Embryonic facial prominence (tissue), 1 donor: Measurements from ENCODE around the gene ANKRD36B.
A peak's percentile ranks its signal among the peaks of the same experiment; 100 is the strongest.
"Not testable (repeated sequence)": the region's sequence is repeated elsewhere in the genome, so short reads cannot be mapped to it uniquely, and the experiment has no call there.

Source experiments
- DNase-seq: peaks from one replicate; pipeline ENCODE4 v3.0.0-alpha.2; 2016; ENCODE audit errors: extremely low spot score

Gene ANKRD36B

DNA sequence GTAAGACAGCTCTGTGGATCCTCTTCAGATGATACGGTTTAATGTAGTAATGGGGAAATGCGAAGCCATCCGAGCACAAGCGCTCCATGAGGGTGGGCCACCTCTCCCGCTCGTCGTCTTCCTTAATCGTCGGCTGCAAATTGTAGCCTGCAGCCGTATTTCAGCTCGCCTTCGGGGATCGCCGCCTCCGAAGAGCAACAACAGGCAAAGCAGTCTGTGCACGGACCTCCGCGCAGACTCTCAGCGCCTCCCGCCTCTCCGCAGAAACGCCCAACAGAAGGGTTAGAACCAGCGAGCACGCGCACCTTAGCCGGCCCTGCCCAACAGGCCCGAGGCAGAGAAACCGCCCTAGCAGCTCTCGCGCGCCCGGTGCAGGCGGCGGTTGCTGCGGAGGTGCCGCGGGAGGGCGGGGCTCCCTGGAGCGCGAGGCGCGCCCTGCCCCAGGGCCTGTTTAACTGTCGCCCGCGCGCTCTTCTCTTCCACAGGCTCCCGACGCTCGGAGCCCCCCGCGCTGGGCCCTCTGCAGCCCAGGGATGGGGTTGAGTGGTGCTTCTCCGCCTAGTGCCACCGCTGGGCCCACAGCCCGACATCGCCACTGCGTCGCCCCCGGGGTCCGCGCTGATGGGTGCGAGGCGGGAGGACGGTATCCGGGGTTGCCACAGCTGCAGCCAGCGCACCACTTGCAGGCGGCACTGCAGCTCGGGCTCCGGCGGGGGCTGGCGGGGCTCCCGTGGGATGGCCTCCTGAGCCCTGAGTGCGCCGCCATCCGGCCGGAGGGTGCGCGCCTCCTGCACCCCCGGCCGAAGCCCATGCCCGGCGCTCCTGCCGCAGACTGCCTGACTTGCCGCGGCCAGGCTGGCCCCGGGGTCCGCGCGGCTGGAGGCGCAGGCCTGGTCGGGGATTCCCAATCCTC lies at the start of gene ANKRD36B:
TSS of gene ANKRD36B (minus strand) at position 280 of the 913 bp plus-strand sequence. CDS start at position 88, 192 bp downstream.
- peak; percentile 7 for DNase-seq

DNA sequence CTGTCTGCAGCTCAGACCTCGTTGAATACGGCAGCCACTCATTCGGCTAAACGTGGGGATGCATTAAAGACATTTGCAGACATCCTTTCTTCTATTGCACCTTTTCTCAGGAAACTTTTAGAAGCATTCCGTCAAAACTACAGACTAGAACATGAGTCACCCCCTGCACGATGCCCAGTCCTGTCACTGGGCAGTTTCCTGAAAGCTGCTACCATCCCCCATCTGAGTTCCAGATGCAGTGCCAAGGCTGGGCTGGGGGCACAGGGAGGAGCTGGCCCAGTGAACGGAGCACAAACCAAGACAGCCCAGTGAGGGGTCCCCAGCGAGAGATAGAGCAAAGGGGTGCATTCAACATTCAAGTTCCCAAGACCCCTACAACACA lies 36.4 kb upstream of the ANKRD36B start:
- not testable (repeated sequence) for DNase-seq

DNA sequence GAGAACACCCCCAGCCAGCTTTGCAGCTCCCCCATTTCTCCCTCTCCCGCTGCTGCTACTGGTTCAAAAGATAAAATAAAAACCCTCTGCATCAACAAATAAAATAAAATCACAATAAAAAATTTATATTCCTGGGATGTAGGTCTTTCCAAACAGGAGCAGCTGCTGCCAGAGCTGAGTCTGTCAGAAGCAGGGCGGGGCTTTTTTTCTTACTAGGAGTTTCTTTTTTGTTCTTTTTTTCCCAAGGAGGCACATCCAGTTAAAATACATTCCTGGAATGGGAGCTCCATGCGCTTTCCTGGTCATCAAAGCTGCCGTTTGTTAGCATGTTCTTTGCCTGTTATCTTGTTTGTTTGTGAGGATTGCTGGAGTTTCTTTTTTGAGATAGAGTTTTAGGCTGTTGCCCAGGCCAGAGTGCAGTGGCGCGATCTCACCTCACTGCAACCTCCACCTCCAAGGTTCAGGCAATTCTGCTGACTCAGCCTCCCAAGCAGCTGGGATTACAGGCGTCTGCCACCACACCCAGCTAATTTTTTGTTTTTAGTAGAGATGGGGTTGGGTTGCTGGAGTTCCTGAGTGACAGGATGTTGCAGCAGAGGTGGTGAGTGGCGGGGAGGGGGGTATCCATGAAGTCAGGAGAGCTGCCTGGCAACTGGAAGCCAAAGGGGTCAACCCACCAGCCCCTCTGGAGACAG lies 35.8 kb upstream of the ANKRD36B start:
- not testable (repeated sequence) for DNase-seq

DNA sequence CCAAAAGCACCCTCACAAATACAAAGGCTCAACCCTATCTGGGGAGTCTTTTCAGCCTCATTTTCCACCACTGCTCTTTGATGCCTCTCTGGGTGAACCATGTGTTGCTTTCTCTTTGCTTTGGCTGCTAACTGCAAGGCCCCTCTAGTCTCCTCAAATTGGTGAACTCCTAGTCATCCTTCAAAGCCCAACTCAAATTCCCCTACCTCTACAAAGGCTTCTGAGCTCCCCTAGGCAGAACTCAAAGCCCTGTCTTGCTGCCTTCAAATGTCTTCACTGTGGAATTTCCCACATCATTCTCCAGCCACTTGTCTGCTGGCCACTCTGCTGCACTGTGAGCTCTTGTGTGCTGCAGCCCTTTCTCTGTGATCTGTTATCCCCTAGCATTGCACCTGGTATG lies 33.3 kb upstream of the ANKRD36B start:
- DNase-seq = not testable (repeated sequence)

DNA sequence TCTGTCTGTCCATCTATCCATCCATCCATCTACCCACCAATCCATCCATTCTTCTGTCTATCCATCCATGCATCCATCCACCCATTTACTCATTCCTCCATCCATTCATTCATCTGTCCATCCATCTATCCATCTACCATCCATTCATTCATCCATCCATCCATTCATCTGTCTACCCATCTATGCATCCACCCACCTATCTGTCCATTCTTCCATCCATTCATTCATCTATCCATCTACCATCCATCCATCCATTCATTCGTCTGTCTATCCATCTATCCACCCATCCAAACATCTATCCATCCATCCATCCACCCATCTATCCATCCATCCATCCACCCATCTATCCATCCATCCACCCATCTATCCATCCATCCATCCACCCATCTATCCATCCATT lies 30.8 kb upstream of the ANKRD36B start:
- not testable (repeated sequence) for DNase-seq

DNA sequence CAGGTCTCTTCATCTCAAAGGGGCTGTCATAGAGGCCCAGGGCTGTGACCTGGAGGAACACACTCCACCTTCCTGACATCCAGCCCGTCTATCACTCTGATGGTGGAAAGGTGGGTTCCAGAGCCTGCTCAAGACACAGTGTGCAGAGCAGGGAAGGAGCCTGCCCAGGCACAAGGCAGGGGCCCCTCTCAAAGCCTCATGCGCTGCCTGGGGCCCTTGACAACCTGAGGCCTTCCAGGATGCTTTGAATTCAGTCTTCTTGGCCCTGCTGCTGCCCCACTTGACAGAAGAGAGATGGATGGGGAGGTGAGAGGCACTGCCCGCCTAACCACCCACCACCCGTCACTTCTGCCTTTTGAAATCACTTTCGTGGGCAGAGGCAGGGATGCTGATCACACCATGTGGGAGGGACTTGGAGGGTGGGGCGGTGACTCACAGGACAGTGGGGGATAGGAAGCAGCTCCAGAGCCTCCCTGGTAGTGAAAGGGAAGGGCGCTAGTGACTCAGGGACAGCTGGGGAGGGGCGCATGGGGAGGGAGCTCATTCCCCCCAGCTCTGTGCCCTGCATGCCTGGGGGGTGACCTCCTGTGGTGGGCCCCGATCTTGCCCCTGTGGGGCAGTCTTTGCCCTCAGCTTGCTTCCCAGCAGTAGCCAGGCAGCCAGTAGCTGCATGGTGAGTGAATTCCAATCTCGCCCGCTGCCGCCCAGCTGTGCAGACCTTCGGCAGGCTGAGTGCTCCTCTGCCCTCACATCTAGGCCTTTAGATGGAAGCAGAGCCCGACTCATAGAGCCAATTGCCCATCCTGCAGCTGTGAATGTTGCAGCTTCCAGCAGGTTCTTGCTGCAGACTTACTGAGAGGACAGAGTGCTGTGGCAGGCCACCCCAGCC lies 29.5 kb upstream of the ANKRD36B start:
- DNase-seq = not testable (repeated sequence)

DNA sequence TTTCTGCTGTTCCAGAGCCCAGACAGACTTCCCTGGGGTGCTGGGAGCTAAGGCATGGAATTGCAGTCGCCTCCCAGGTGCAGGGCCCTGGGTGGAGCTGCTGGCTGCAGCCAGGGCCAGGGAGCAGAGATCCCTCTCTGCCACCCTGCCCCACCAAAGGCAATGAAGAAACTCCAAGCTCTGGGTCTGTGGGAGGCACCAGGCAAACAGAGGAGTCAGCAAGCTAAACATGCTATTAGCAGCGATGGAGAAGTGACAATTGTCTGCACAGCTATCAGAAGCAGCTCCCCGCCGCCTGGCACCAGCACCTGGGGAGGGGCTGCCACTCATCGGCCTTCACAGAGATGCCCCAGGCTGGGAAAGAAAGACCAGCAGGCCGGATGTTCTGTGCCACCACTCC lies 28.2 kb upstream of the ANKRD36B start:
- DNase-seq = no peak

DNA sequence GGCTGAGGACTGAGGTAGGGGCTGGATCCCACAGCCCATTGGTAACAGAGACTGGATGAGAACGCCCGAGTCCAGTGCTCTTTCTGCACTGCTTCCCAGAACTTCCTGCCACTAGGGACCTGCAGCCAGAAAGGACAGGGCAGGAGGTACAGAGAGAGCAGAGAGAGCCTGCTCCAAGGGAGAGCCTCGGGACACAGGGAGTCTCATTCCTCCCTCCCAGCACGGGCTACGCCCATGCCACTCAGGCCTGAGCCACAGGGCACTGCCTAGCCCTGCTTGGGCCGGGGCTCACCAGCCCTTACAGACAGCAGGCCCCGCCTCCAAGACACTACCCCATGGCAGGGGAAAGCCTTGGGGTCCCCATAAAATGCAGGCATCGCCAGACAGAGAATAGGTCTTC lies 26.1 kb upstream of the ANKRD36B start:
- not testable (repeated sequence) for DNase-seq

DNA sequence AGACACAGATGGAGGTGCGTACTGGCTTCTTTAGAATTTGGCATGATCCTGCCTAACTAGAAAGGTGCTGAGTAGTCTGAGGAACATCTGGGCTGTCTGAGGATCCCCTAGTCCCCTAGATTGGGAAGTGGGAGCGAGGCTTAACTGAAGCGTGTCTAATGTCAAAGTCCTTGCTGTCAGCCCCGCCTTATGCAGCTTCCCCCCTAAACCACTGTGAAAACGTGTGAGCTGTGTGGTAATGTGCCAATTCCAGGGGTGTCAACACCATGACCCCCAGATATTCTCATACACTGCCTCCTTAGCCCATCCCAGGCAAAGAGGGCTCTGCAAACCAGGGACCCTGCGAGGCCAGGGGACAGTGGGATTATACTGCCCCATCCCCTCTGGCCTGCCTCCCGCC lies 22.2 kb upstream of the ANKRD36B start:
- DNase-seq = not testable (repeated sequence)

DNA sequence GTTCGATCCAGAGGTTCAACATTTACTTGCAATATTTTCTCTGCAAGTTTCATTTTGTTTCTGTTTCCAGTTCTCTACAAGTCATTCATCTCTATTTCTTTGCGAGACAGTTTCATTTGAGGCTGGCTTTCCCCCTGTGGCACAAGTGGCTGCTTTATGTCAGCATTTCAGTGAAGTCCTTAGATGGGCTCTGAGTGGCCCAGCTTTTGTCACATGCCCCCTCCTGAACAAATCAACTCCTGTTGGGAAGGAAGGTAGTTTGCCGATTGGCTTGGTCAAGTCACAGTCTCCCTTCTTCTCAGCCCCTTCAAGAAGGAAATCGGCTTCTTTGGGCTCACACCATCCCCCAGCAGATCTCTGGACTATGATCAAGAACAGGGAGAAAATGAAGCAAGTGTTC lies 19.1 kb upstream of the ANKRD36B start:
- not testable (repeated sequence) for DNase-seq

DNA sequence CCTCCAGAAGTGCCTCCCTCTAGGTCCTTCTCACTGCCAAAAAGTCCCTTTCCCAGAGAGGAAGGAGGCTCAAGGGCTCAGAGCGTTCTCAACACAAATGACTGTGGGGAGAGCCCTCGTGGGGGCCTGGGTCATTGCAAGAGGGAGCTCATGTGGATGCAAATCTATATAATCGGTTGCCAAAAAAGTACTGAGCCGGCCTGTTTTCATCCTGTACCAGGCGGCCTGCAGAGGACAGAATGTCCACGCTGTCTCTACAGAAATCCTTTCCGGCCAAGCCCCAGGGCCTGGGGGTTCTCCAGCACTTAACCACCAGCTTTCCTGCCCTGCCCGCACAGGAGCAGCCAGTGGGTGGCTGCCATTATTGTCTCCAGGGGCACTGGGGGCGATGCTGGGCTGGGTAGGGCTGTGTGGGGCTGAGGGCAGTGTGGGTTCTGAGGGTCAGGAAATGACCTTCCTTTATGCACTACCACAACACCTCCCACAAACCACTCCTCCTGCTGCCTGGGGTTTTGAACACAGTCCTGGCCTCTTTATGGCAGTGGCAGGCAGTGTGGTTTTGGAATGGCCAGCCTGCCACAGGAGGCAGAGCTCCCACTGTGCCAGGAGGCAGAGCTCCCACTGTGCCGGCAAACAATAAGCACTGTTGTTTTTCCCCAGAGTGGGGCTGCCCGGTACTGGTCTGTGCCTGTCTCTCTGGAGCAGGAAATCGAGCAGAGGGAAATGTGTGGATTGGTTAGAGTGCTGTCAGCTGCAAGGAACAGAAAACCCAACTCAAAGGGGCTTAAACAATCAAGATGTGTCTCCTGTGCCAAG lies 16.1 kb upstream of the ANKRD36B start:
- DNase-seq = not testable (repeated sequence)

DNA sequence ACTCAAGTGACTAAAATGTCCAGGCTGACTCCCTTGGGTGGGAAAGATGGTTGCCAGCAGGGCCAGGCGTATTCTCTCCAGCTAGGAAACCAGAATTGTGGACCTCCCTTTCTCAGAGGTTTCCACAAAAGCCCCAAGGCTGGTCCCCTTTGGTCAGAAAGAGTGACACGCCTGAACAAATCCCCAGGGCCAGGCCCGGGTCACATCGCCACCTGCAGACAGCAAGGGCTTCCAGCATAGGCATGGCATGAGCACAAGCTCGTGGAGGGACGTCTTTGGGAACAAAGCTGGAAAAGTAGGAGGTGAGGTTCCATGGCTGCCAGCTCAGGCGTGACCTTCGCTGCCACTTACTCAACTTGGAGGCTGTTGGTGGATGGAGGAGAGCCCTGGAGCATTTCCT lies 15.4 kb upstream of the ANKRD36B start:
- not testable (repeated sequence) for DNase-seq

DNA sequence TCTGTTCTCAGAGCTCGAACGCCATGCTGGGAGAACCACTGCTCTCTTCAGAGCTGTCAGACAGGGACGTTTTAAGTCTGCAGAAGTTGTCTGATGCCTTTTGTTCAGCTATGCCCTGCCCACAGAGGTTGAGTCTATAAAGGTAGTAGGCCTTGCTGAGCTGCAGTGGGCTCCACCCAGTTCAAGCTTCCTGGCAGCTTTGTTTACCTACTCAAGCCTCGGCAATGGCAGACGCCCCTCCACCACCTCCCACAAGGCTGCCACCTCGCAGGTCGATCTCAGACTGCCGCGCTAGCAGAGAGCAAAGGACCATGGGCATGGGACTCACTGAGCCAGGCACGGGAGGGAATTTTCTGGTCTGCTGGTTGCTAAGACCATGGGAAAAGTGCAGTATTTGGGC lies 11.9 kb upstream of the ANKRD36B start:
- DNase-seq = not testable (repeated sequence)

DNA sequence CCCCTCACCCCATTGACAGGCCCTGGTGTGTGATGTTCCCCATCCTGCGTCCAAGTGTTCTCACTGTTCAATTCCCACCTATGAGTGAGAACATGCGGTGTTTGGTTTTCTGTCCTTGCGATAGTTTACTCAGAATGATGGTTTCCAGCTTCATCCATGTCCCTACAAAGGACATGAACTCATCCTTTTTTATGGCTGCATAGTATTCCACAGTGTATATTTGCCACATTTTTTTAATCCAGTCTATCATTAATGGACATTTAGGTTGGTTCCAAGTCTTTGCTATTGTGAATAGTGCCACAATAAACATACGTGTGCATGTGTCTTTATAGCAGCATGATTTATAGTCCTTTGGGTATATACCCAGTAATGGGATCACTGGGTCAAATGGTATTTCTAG lies 6.5 kb upstream of the ANKRD36B start:
- DNase-seq = not testable (repeated sequence)

DNA sequence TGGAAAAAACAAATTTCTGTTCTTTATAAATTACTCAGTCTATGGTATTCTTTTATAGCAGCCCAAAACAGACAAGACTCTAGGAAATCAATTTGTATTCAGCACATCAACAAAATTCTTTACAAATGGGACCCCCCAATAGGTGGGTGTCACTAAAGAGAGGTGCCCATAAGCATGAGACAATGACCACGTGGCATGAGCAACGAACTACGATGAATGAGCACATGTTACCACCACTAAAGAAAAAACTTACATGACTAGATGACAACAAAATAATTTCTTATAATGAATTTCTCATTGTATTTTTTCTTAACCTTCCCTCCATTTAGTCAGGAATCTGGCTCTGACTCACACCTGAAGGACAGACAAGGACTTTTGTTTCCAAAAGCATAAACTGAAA lies 3.8 kb upstream of the ANKRD36B start:
- DNase-seq = not testable (repeated sequence)

DNA sequence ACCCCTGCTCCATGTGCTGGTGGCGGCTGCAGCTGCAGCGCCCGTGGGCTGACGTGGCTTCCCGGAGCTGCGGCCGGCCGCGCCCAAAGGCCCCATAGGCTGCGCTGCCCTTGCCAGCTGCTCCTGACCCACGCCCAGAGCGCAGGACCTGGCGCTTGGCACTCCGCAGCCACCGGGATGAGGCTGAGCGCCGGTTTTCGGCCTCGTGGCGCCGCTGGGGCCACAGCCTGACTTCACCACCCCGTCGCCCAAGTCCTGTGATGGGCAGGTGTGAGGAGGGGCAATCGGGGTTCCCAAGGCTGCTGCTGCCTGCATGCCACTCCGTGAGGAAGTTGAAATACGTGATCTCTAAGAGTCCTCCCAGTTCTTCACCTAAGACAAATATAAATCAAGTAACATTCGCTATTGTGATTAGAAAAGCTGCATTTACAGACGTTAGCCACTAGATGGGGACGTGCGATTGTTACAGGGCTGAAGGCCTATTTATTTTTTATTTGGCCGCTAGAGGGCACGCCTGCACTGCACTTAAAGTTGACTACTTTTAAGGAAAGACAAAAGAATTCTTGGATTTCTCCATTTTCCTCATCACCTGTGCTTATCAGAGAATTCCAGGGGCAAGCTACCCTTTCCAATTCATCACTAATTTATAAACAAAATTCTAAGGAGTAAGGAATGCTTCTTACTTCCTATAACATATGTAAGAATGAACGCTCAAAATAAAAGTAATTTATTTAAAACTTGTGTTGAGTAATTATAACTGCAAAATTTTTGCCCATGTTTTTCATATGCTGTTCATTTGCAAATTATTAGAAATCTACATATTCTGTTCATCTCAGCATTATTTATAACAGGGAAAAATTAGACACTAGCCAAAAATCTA lies 1.1 kb upstream of the ANKRD36B start:
- DNase-seq = peak; percentile 88

DNA sequence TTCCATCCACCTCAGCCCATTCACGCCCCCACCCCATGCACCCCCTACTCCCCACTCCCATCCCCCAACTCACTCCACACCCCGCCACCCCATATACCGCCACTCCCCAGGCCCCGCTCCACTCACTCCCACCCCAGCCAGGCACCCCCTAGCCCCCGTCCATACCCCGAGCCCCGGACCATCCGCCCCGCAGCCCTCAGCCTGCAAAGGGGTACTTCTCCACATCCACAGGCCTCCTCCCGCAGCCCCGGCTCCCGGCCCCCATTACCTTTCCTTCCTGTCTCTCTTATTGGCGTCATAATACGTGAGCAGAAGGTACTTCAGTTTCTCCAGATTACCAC lies 450 bp downstream of the ANKRD36B start:
- not testable (repeated sequence) for DNase-seq

DNA sequence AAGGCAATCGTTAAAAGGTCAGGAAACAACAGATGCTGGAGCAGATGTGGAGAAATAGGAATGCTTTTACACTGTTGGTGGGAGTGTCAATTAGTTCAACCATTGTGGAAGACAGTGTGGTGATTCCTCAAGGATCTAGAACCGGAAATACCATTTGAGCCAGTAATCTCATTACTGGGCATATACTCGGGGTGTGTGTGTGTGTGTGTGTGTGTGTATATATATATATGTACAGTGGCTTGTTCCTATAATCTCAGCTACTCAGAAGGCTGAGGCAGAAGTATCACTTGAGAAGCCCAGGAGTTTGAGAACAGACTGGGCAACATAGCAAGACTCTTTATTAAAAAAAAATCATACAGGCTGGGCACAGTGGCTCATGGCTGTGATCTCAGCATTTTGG lies 24.0 kb downstream of the ANKRD36B start:
- not testable (repeated sequence) for DNase-seq

DNA sequence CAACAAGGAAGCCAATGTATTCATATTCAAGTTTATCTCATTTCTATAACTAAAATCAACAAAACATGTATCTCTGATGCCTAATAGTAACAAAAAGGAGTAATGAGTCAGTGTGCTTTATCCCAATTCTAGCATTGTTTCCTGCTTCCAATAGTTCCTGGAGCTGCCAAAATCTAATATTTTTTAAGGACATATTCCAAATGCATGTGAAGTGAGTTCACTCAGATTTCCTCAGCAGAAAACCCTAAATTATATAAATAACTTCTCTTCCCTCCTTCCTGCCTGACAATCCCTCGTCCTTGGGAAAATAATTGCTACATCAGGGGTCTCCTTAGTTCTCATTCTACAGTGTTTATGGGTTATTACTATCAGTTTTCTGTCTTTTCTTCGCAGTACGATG lies 37.3 kb downstream of the ANKRD36B start:
- DNase-seq = not testable (repeated sequence)

DNA sequence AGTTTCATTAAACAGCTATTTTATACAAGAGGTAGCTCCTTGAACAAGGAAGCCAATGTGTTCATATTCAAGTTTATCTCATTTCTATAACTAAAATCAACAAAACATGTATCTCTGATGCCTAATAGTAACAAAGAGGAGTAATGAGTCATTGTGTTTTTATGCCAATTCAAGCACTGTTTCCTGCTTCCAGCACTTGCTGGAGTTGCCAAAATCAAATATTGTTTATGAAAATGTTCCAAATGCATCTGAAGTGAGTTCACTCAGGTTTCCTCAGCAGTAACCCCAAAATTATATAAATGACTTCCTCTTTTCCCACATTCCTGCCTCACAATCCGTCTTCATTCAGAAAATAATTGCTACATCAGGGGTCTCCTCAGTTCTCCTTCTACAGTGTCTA lies 39.2 kb downstream of the ANKRD36B start:
- DNase-seq = not testable (repeated sequence)
